Psoas muscle (tissue), 8 donors: Measurements from ENCODE around the gene RBP5. TPM values are rescaled to one million over a fixed set of nuclear protein-coding genes. Genes with fewer than 3 reads are reported as not detected.
A peak's percentile ranks its signal among the peaks of the same experiment; 100 is the strongest.

ENCODE experiments used
- ATAC-seq, 4 donors: fragments of 200-7000 bp; cut with Tn5 transposase; one replicate each; pipeline ENCODE4 v1.9.1; 2020; ENCODE audit warnings: moderate library complexity in 3 of 4, mild to moderate bottlenecking in 2 of 4
- DNase-seq, 2 donors: peaks; one replicate each; pipeline ENCODE4 v3.0.0-alpha.2; 2020
- H3K27ac ChIP-seq: fragments of 200-600 bp; one replicate; pipeline ENCODE4 v1.8.0; 2022
- H3K27me3 ChIP-seq, 3 donors: fragments of 200-600 bp in 1 of 3; one replicate each; pipeline versions ENCODE4 v1.6.1 to v1.8.0; 2013 to 2022; ENCODE audit warnings: low read length in 2 of 3, mild to moderate bottlenecking in 2 of 3, moderate library complexity in 1 of 3; ENCODE audit not compliant: insufficient read depth in 3 of 3
- H3K36me3 ChIP-seq, 2 donors: fragments of 200-600 bp in 1 of 2; one replicate each; pipeline versions ENCODE4 v1.6.1 to v1.8.0; 2013 to 2022; ENCODE audit warnings: low read depth in 1 of 2, mild to moderate bottlenecking in 1 of 2, moderate library complexity in 1 of 2; ENCODE audit not compliant: insufficient read depth in 1 of 2
- H3K4me1 ChIP-seq: fragments of 200-600 bp; one replicate; pipeline ENCODE4 v1.8.0; 2022
- H3K4me3 ChIP-seq: fragments of 200-600 bp; one replicate; pipeline ENCODE4 v1.8.0; 2022; ENCODE audit warnings: mild to moderate bottlenecking
- H3K9me3 ChIP-seq: fragments of 200-600 bp; one replicate; pipeline ENCODE4 v1.8.0; 2022
- WGBS, 3 donors: extraction: QIAGEN DNeasy Blood & Tissue Kit; methylation state at CpG; one replicate each; pipeline versions ENCODE4 v1.1.6 to v1.1.7; 2013; 5-methylcytosine and 5-hydroxymethylcytosine counted together
- intact Hi-C, 2 donors: fragments of 100-400 bp; cut with DNase I; formaldehyde crosslinking; loops; one replicate each; pipeline versions ENCODE4 v1.11.0 to v1.14.2; 2022
- polyA plus RNA-seq, 3 donors: library from polyadenylated mRNA; stranded (reverse); fragments of 200-250 nt; gene quantifications; one replicate each; pipeline ENCODE4 v1.2.3, GENCODE V29; 2013
- total RNA-seq, 4 donors: library from RNA; stranded (reverse); fragmentation: NEBNext Ultra II Directional in 2 of 4; extraction: Animal tissue kit (Norgen Biotek cat#: 25700) in 2 of 4; gene quantifications; one replicate each; pipeline versions ENCODE4 v1.2.1 to v1.2.4, GENCODE V29; 2021 to 2023
- TF ChIP-seq, protein P1 (sequence below): fragments of 200-600 bp; IDR thresholded peaks from one replicate; pipeline ENCODE4 v1.8.0; 2022; ENCODE audit warnings: antibody characterized with exemption
- donor health status: healthy with polysubstance abuse.
- donor health status: DM: no; HTN: no; CAD: no; lungs with moderate emphysema.
- donor health status: Bipolar disorder and iron deficiency.
- donor health status: healthy.
- donor health status: DM: yes; HTN: yes; CAD: no.
- donor health status: DM: no; HTN: no; CAD: no.
- donor health status: DM: no; HTN: no; CAD: no.
- donor health status: DM: yes; HTN: yes; CAD: no.

Gene RBP5
- total and polyA plus RNA-seq, 7 donors = 0.18 to 1.4 (median 0.61) TPM; not detected in 2

DNA sequence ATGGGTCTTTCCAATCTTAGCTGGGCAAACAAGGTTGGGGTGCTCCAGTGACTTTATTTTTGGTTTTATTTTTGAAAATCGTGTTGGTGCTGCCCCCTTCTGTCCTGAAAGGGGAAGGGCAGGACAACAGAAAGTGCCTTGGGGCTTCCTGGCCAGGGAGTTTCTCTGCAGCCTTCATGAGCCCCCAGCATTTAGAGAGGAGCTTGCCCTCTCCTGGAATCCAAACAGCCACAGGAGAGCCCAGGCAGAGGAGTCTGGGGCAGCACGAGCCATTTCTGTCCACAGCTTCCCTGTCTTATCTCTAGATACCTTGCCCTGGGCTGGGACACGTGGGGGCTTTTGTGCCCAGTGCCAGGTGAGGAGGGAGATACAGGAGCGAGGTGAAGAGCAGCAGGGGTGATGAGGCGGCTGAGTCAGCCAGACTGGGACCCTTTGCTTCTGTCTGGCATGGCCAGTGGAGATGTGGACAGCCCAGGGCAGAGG, 15.3 kb downstream of the RBP5 start:
- intact Hi-C loops = loop anchor here (5.0 to 10.0 kb wide), 2 partner anchors 166 to 249 kb away; partner anchors contain the start of gene TPI1 (in 1 of the 2)
- H3K4me1 ChIP-seq = peaks cover 10% of the 10 kb centered on the region
- H3K9me3 ChIP-seq = no peaks in the 10 kb centered on the region
- TF ChIP-seq, protein P1, sequence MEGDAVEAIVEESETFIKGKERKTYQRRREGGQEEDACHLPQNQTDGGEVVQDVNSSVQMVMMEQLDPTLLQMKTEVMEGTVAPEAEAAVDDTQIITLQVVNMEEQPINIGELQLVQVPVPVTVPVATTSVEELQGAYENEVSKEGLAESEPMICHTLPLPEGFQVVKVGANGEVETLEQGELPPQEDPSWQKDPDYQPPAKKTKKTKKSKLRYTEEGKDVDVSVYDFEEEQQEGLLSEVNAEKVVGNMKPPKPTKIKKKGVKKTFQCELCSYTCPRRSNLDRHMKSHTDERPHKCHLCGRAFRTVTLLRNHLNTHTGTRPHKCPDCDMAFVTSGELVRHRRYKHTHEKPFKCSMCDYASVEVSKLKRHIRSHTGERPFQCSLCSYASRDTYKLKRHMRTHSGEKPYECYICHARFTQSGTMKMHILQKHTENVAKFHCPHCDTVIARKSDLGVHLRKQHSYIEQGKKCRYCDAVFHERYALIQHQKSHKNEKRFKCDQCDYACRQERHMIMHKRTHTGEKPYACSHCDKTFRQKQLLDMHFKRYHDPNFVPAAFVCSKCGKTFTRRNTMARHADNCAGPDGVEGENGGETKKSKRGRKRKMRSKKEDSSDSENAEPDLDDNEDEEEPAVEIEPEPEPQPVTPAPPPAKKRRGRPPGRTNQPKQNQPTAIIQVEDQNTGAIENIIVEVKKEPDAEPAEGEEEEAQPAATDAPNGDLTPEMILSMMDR = peak; percentile 81
- H3K27ac ChIP-seq = no peak overlapping the region
- no peaks in the 10 kb centered on the region for H3K27me3 ChIP-seq
- H3K36me3 ChIP-seq = no peaks in the 10 kb centered on the region
- no peak overlapping the region for H3K4me3 ChIP-seq
- no peak for DNase-seq
- WGBS, 3 donors = 39 to 46% (median 39%) methylated on average over 5 of the region's 5 CpGs
- ATAC-seq = peak in 2 of 4 donors; percentile 27 to 48

DNA sequence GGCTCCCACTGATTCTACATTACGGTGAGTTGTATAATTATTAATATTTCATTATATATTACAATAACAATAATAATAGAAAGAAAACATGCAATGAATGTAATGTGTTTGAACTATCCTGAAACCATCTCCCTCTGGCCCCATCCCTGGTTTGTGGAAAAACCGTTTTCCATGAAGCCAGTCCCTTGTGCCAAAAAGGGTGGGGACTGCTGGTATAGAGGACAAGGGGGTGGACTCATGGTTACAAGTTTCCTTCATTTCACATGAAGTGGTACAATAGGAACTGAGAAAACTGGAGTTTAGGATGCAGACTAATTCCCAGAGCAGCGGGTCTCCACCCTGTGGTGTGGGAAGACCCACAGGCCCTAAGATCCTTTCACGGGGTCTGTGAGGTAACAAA, 16.6 kb downstream of the RBP5 start:
- Histone ChIP-seq H3K27me3 (no peaks in the 10 kb centered on the region), H3K4me3 (no peak overlapping the region), H3K27ac (no peak overlapping the region), H3K4me1 (peaks cover 14% of the 10 kb centered on the region), H3K9me3 (no peaks in the 10 kb centered on the region), H3K36me3 (no peaks in the 10 kb centered on the region)
- TF ChIP-seq, protein P1 = no peak
- no peak for ATAC-seq
- WGBS, 3 donors = 72 to 85% (median 83%) methylated on average over 4 of the region's 4 CpGs
- no peak for DNase-seq
- intact Hi-C loops = loop anchor here (5.0 to 10.0 kb wide), 2 partner anchors 165 to 247 kb away; partner anchors contain the start of gene TPI1 (in 1 of the 2)

DNA sequence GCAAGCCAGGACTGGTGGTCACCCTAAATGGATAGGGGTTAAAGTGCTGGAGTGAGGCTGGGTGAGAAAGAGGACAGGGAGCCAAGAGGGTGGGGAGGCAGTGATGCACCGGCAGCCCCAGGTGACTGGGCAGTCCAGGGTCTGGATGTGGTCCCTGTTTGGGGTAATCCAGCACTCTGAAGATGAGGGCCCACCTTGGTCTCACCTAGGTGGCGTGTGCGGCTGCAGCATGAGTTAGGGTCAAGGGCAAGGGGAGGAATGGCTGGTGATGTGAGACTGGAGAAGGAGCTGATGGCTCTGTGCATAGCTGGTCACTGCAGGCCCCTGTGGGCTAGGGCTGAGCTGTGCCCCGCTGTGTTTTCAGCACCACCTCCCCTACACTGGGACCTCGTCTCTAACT, 18.0 kb downstream of the RBP5 start:
- Histone ChIP-seq H3K9me3 (no peaks in the 10 kb centered on the region), H3K4me1 (peaks cover 14% of the 10 kb centered on the region), H3K27ac (no peak overlapping the region), H3K36me3 (no peaks in the 10 kb centered on the region), H3K4me3 (no peak overlapping the region), H3K27me3 (no peaks in the 10 kb centered on the region)
- intact Hi-C loops = loop anchor here (5.0 to 10.0 kb wide), 2 partner anchors 163 to 246 kb away; partner anchors contain the start of gene TPI1 (in 1 of the 2)
- ATAC-seq (no peak), DNase-seq (no peak)
- TF ChIP-seq, protein P1 = no peak
- 88 to 92% (median 91%) methylated on average over 5 of the region's 5 CpGs for WGBS, 3 donors

DNA sequence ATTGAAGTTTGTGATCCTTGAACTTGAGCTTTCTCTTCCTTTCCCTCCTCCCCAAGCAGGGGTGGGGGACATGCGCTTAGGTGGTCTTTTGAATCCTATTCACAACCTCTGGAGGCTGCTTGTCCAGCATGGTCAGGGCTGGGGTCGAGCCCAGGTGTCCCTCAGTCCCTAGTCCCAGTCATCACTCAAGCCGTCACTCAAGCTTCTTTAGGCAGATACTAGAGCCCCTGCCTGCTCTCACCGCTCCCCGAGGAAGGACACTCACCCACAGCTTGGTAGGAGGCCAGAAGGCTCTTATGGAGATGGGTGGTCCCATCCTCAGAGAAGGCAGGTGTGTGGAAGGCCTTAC, 19.1 kb downstream of the RBP5 start:
- H3K36me3 ChIP-seq = peaks cover 0 to 5% of the 10 kb centered on the region in 2 donors
- TF ChIP-seq, protein P1 = no peak
- no peak overlapping the region for H3K27ac ChIP-seq
- 54 to 73% (median 69%) methylated on average over 5 of the region's 5 CpGs for WGBS, 3 donors
- H3K9me3 ChIP-seq = no peaks in the 10 kb centered on the region
- no peak for DNase-seq
- peak overlapping the region; percentile 75 for H3K4me3 ChIP-seq
- peaks cover 14% of the 10 kb centered on the region for H3K4me1 ChIP-seq
- no peaks in the 10 kb centered on the region for H3K27me3 ChIP-seq
- intact Hi-C loops = loop anchor here (1.0 kb wide), 2 partner anchors 49 to 165 kb away; partner anchors contain the start of genes C1S (in 2 of the 2) and C12orf57 (in 1 of the 2)
- no peak for ATAC-seq
